GM12875 (cell line): ENCODE measurements around the gene HOXA6.

ENCODE experiments used
- H3K4me3 ChIP-seq: one replicate; pipeline ENCODE4 v1.5.1; 2011; ENCODE audit warnings: low read depth, low read length, control low read depth
- TF ChIP-seq, protein P1 (sequence below): IDR thresholded peaks from 2 replicates; pipeline ENCODE4 v1.5.1; 2011; ENCODE audit warnings: low read depth, mild to moderate bottlenecking, control low read depth, inconsistent platforms, low read length, moderate library complexity, borderline replicate concordance; ENCODE audit not compliant: insufficient read depth

Gene HOXA6

GRCh38 chr7:27132978-27133377 is 14.6 kb downstream of the HOXA6 start:
- TF ChIP-seq, protein P1, sequence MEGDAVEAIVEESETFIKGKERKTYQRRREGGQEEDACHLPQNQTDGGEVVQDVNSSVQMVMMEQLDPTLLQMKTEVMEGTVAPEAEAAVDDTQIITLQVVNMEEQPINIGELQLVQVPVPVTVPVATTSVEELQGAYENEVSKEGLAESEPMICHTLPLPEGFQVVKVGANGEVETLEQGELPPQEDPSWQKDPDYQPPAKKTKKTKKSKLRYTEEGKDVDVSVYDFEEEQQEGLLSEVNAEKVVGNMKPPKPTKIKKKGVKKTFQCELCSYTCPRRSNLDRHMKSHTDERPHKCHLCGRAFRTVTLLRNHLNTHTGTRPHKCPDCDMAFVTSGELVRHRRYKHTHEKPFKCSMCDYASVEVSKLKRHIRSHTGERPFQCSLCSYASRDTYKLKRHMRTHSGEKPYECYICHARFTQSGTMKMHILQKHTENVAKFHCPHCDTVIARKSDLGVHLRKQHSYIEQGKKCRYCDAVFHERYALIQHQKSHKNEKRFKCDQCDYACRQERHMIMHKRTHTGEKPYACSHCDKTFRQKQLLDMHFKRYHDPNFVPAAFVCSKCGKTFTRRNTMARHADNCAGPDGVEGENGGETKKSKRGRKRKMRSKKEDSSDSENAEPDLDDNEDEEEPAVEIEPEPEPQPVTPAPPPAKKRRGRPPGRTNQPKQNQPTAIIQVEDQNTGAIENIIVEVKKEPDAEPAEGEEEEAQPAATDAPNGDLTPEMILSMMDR, result no peak

DNA sequence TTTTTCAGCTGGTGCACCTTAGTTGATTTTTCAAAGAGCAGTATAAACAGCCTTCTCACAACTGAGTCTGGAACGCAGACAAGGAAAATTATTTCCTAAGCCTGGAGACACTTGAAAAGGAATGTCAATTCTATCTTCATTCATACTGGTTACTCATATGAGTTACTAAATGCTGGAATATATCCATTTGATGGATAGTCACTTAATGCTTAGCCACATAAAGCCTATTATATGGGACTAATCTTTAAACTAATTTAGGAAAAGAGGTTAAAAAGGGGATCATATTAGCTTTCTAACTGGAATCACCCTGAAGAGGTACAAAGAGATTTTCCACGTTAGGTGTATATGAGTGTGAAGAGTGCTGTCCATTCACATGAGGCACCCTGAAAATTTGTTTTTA is 15.4 kb downstream of the HOXA6 start:
- TF ChIP-seq, protein P1, result no peak
- H3K4me3 ChIP-seq, result no peak overlapping the region

More at GRCh38 chr7:27132978-27133377, 14.6 kb downstream of the HOXA6 start:
- no peak overlapping the region for H3K4me3 ChIP-seq

GRCh38 chr7:27131390-27131819 is 16.2 kb downstream of the HOXA6 start:
- TF ChIP-seq, protein P1, result no peak
- H3K4me3 ChIP-seq, result no peak overlapping the region

GRCh38 chr7:27130540-27131389 is 16.8 kb downstream of the HOXA6 start, which contains the start of gene HOXA4:
Gene HOXA4, minus strand, starts transcription at chr7:27130757. Its CDS starts 24 bp downstream, at chr7:27130733.
- TF ChIP-seq, protein P1, result no peak
- H3K4me3 ChIP-seq, result no peak within 1 kb of the TSS

DNA sequence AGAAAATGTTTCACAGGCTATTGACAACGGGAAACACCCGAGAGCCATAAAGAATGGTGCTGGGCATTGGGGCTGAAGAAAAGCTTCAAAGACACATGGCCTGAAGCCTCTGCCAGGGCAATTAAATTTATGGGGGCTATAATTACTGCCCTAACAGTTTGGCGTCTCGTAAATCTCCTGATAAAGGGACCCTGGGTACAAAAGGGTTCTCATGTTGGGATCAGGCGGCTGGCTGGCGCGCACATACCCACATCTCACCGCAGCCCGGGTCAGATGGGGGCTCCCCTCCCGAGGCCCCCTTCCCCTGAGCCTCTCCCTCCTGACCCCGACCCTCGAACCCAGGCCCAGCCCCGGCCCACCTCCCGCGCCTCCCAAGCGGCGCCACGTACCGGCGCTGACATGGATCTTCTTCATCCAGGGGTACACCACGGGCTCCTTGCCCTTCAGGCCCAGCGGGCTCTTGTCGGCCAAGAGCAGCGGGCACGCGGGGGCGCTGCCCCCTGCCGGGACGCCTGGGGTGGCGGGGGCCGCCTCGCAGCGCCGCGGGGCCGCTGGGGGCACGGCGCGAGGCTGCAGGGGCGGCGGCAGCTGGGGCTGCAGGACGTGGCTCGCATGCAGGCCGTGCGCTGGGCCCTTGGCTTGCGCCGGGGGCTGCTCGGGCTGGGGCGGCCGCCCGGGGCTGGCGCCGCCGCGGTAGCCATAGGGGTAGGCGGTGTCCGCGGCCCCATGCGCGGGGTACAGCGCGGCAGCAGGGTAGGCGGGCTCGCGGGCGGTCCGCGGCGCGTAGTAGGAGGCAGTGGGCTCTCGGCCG is 17.6 kb downstream of the HOXA6 start:
- TF ChIP-seq, protein P1, result no peak
- H3K4me3 ChIP-seq, result no peak overlapping the region

GRCh38 chr7:27128776-27129728 is 18.5 kb downstream of the HOXA6 start:
- TF ChIP-seq, protein P1, result no peak
- H3K4me3 ChIP-seq, result no peak overlapping the region
